Lower lobe of right lung (tissue), 2 donors: Measurements from ENCODE around the gene ALB. TPM values are rescaled to one million over a fixed set of nuclear protein-coding genes. Genes with fewer than 3 reads are reported as not detected.

ENCODE experiments used
- ATAC-seq, 2 donors: fragments of 200-7000 bp; cut with Tn5 transposase; one replicate each; pipeline ENCODE4 v1.9.1; 2020 to 2022; ENCODE audit warnings: mild to moderate bottlenecking in 2 of 2, moderate library complexity in 2 of 2
- DNase-seq: peaks from one replicate; pipeline ENCODE4 v3.0.0-alpha.2; 2020
- H3K27ac ChIP-seq: fragments of 200-600 bp; one replicate; pipeline ENCODE4 v1.8.0; 2022
- H3K27me3 ChIP-seq: fragments of 200-600 bp; one replicate; pipeline ENCODE4 v1.8.0; 2022; ENCODE audit warnings: low read depth
- H3K36me3 ChIP-seq: fragments of 200-600 bp; one replicate; pipeline ENCODE4 v1.8.0; 2022; ENCODE audit warnings: mild to moderate bottlenecking
- H3K4me1 ChIP-seq: fragments of 200-600 bp; one replicate; pipeline ENCODE4 v1.8.0; 2022
- H3K4me3 ChIP-seq: fragments of 200-600 bp; one replicate; pipeline ENCODE4 v1.8.0; 2022; ENCODE audit warnings: mild to moderate bottlenecking
- H3K9me3 ChIP-seq: fragments of 200-600 bp; one replicate; pipeline ENCODE4 v1.8.0; 2022
- intact Hi-C: fragments of 100-400 bp; cut with DNase I; formaldehyde crosslinking; loops from one replicate; pipeline ENCODE4 v1.11.0; 2022
- total RNA-seq: library from RNA; stranded (reverse); fragmentation: NEBNext Ultra II Directional; extraction: Animal tissue kit (Norgen Biotek cat#: 25700); gene quantifications from one replicate; pipeline ENCODE4 v1.2.1, GENCODE V29; 2021
- TF ChIP-seq, protein P1 (sequence below): fragments of 200-600 bp; IDR thresholded peaks from one replicate; pipeline ENCODE4 v1.8.0; 2022; ENCODE audit warnings: antibody characterized with exemption, mild to moderate bottlenecking
- donor health status: DM: no; HTN: yes; CAD: no; lungs with severe emphysema.

ALB gene
- total RNA-seq, 1 donor from 2014 or later = 2.3 TPM

DNA sequence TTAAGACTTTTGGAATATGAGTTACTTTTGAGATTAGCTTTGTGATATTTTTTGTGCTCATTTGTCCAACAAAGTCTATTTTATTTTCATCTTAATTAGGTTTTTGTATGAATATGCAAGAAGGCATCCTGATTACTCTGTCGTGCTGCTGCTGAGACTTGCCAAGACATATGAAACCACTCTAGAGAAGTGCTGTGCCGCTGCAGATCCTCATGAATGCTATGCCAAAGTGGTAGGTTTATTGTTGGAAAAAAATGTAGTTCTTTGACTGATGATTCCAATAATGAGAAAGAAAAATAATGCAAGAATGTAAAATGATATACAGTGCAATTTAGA is 10.8 kb downstream of the ALB start:
- TF ChIP-seq, protein P1, sequence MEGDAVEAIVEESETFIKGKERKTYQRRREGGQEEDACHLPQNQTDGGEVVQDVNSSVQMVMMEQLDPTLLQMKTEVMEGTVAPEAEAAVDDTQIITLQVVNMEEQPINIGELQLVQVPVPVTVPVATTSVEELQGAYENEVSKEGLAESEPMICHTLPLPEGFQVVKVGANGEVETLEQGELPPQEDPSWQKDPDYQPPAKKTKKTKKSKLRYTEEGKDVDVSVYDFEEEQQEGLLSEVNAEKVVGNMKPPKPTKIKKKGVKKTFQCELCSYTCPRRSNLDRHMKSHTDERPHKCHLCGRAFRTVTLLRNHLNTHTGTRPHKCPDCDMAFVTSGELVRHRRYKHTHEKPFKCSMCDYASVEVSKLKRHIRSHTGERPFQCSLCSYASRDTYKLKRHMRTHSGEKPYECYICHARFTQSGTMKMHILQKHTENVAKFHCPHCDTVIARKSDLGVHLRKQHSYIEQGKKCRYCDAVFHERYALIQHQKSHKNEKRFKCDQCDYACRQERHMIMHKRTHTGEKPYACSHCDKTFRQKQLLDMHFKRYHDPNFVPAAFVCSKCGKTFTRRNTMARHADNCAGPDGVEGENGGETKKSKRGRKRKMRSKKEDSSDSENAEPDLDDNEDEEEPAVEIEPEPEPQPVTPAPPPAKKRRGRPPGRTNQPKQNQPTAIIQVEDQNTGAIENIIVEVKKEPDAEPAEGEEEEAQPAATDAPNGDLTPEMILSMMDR = no peak
- Histone ChIP-seq H3K4me1 (no peaks in the 10 kb centered on the region), H3K36me3 (no peaks in the 10 kb centered on the region), H3K27me3 (no peaks in the 10 kb centered on the region), H3K9me3 (no peaks in the 10 kb centered on the region), H3K27ac (no peak overlapping the region), H3K4me3 (no peak overlapping the region)
- intact Hi-C loops = no loop called here
- ATAC-seq (no peak), DNase-seq (no peak)

DNA sequence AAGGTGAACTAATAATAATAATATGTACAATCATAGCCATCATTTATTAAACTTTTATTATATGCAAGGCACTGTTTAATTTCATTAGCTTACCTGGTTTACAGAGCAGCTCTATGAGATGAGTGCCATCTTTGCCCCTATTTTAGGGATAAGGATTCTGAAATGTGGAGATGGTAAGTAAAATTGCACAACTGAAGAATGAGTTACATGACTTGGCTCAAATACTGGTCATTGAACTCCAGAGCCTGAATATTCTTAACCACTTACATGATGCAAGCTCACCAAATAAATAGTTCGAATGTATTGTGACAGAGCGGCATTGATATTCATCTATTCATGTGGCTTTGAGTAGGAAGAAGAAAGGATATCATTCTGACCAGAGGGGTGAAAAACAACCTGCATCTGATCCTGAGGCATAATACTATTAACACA is 11.7 kb downstream of the ALB start:
- intact Hi-C loops = no loop called here
- no peaks in the 10 kb centered on the region for H3K36me3 ChIP-seq
- no peak for DNase-seq
- TF ChIP-seq, protein P1 = no peak
- H3K27me3 ChIP-seq = no peaks in the 10 kb centered on the region
- no peak overlapping the region for H3K4me3 ChIP-seq
- no peaks in the 10 kb centered on the region for H3K9me3 ChIP-seq
- no peak overlapping the region for H3K27ac ChIP-seq
- H3K4me1 ChIP-seq = no peaks in the 10 kb centered on the region
- ATAC-seq = no peak

DNA sequence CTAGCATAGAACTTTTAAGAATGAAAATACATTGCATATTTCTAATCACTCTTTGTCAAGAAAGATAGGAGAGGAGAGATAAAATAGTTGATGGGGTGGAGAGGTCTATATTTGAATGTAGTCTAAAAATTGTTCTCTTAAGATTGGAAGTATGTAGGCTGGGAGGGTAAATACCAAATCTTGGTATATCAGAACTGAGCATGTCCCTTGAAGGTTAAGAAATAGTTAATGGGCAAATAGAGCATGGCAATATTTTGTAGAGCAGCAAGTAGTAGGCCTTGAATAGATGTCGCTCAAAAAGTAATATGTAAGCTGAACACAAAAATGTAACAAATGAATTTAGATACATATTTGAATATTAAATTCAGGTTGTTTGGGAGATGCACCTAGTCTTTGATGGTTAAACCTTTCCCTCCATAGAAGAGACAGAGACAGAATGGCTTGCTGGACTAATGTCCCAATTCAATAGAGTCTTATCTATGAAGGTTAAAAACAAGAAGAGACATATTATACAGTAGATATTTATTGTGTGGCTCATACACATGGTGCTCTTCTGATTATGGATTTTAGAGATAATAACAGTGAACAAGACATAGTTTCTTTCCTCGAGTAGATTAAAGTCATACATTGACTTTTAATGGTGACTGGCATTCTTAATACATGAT is 12.5 kb downstream of the ALB start:
- no peaks in the 10 kb centered on the region for H3K9me3 ChIP-seq
- TF ChIP-seq, protein P1 = no peak
- no peak overlapping the region for H3K4me3 ChIP-seq
- no peak overlapping the region for H3K27ac ChIP-seq
- DNase-seq (no peak), ATAC-seq (no peak)
- H3K36me3 ChIP-seq = no peaks in the 10 kb centered on the region
- H3K27me3 ChIP-seq = no peaks in the 10 kb centered on the region
- intact Hi-C loops = no loop called here
- no peaks in the 10 kb centered on the region for H3K4me1 ChIP-seq

DNA sequence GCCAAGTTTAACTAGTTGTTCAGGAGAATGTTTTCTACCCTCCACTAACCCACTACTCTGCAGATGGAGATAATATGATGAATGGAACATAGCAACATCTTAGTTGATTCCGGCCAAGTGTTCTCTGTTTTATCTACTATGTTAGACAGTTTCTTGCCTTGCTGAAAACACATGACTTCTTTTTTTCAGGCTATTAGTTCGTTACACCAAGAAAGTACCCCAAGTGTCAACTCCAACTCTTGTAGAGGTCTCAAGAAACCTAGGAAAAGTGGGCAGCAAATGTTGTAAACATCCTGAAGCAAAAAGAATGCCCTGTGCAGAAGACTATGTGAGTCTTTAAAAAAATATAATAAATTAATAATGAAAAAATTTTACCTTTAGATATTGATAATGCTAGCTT is 13.3 kb downstream of the ALB start:
- H3K36me3 ChIP-seq = no peaks in the 10 kb centered on the region
- intact Hi-C loops = no loop called here
- no peaks in the 10 kb centered on the region for H3K27me3 ChIP-seq
- TF ChIP-seq, protein P1 = no peak
- no peak overlapping the region for H3K4me3 ChIP-seq
- DNase-seq (no peak), ATAC-seq (no peak)
- H3K27ac ChIP-seq = no peak overlapping the region
- no peaks in the 10 kb centered on the region for H3K4me1 ChIP-seq
- no peaks in the 10 kb centered on the region for H3K9me3 ChIP-seq

DNA sequence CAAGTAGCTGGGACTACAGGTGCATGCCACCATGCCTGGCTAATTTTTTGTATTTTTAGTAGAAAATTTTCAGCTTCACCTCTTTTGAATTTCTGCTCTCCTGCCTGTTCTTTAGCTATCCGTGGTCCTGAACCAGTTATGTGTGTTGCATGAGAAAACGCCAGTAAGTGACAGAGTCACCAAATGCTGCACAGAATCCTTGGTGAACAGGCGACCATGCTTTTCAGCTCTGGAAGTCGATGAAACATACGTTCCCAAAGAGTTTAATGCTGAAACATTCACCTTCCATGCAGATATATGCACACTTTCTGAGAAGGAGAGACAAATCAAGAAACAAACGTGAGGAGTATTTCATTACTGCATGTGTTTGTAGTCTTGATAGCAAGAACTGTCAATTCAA is 13.9 kb downstream of the ALB start:
- no peaks in the 10 kb centered on the region for H3K27me3 ChIP-seq
- H3K9me3 ChIP-seq = no peaks in the 10 kb centered on the region
- H3K27ac ChIP-seq = no peak overlapping the region
- ATAC-seq (no peak), DNase-seq (no peak)
- TF ChIP-seq, protein P1 = no peak
- no peak overlapping the region for H3K4me3 ChIP-seq
- no peaks in the 10 kb centered on the region for H3K36me3 ChIP-seq
- H3K4me1 ChIP-seq = no peaks in the 10 kb centered on the region
- intact Hi-C loops = no loop called here
